Measurements from ENCODE around the gene LRRC75B. TPM values are rescaled to one million over a fixed set of nuclear protein-coding genes. Genes with fewer than 3 reads are reported as not detected.

LRRC75B gene
- total and polyA plus RNA-seq, 2 of the 13 experiments (the other 11 are each of a cell fraction or from before 2014, with no cell fraction given): 11.8 to 34.8 TPM

- TF ChIP-seq USF2 (IDR thresholded peaks at IDR 0.05; ENCODE audit: low read depth, low read length) (no peak), USF2 (CRISPR knock-in tag; IDR thresholded peaks at IDR 0.05; ENCODE audit: borderline replicate concordance) (no peak), XBP1 (CRISPR knock-in tag; IDR thresholded peaks at IDR 0.05) (no peak), ZNF737 (CRISPR knock-in tag; IDR thresholded peaks at IDR 0.05; ENCODE audit: borderline replicate concordance) (no peak), RARA (CRISPR knock-in tag; IDR thresholded peaks at IDR 0.05) (peak; percentile 61), CEBPB (IDR thresholded peaks at IDR 0.05; ENCODE audit: borderline replicate concordance, low read depth, low read length) (no peak), AHDC1 (CRISPR knock-in tag; IDR thresholded peaks at IDR 0.05; ENCODE audit: borderline replicate concordance) (no peak), SP4 (CRISPR knock-in tag; IDR thresholded peaks at IDR 0.05) (0 out of 2 replicates have a peak, but pooled peaks have one; percentile 11), PLSCR1 (CRISPR knock-in tag; IDR thresholded peaks at IDR 0.05; ENCODE audit: borderline replicate concordance) (no peak), ZNF83 (CRISPR knock-in tag; IDR thresholded peaks at IDR 0.05; ENCODE audit: borderline replicate concordance) (peak; percentile 57; the same call in 1 of the 2 replicates), CENPX (CRISPR knock-in tag; IDR thresholded peaks at IDR 0.05) (no peak), TFE3 (CRISPR knock-in tag; IDR thresholded peaks at IDR 0.05) (0 out of 2 replicates have a peak, but pooled peaks have one; percentile 20), ATRX (CRISPR knock-in tag; IDR thresholded peaks at IDR 0.05; ENCODE audit: borderline replicate concordance) (no peak), ZFY (CRISPR knock-in tag; IDR thresholded peaks at IDR 0.05) (no peak), AHR (CRISPR knock-in tag; IDR thresholded peaks at IDR 0.05) (peak; percentile 21; the same call in 1 of the 2 replicates), TCF12 (IDR thresholded peaks at IDR 0.05) (no peak), TCF12 (CRISPR knock-in tag; IDR thresholded peaks at IDR 0.05) (no peak), SAFB2 (CRISPR knock-in tag; IDR thresholded peaks at IDR 0.05; ENCODE audit: borderline replicate concordance, low read depth) (no peak), CENPBD1 (CRISPR knock-in tag; IDR thresholded peaks at IDR 0.05; ENCODE audit: borderline replicate concordance, low read depth) (no peak)
These were observed 1.1 kb upstream of the LRRC75B start (continued) for GRCh38 chr22:24593836-24594568.

Data from HepG2 (cell line).